ENCODE data around the gene PEAR1. TPM values are rescaled to one million over a fixed set of nuclear protein-coding genes. Genes with fewer than 3 reads are reported as not detected.

The PEAR1 gene
- total and polyA plus RNA-seq, 2 of the 8 experiments (the other 6 are each of a cell fraction or from before 2014, with no cell fraction given): 0.63 to 0.71 TPM

DNA sequence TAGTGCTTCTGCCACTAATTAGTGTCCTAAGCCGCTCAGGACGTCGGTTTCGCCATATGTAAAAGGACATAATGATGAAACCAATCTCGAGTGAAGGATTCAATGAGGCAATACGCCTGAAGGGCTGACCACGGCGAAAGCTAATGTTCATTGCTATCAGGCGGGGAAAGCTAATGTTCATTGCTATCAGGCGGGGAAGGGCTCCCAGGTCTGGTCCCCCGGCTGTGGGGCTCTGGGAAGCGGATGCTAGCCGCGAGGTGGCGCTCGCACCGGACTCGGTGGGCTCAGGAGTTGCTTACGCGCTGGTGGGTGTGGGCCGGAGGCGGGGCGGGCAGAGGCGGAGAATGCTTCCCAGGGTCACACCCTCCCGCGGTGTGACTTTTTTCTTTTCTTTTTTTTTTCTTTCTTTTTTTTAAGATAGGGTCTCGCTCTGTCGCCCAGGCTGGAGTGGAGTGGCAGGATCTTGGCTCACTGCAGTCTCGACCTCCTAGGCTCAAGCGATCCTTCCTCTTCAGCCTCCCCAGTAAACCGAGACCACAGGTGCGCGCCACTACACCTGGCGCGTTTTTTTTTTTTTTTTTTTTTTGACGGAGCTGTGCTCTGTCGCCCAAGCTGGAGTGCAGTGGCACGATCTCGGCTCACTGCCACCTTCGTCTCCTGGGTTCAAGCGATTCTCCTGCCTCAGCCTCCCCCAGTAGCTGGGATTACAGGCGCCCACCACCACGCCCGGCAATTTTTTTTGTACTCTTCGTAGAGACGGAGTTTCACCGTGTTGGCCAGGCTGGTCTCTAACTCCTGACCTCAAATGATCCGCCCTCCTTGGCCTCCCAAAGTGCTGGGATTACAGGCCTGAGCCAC, 1.1 kb upstream of the PEAR1 start:
- H4K5ac ChIP-seq (ENCODE audit: insufficient read length, low read depth, low read length): no peak overlapping the region
- no peak overlapping the region for H2AFZ ChIP-seq (ENCODE audit: low read length)
- FAIRE-seq: no peak
- H2BK5ac ChIP-seq (ENCODE audit: low read depth, low read length): no peak overlapping the region
- H2BK120ac ChIP-seq (replicated peaks; ENCODE audit: low read depth, low read length): no peak overlapping the region
- no peak overlapping the region for H2BK12ac ChIP-seq (ENCODE audit: low read depth, low read length)
- no peak overlapping the region for H3K27ac ChIP-seq (ENCODE audit: low read depth, low read length)
- no peaks in the 10 kb centered on the region for H3K9me3 ChIP-seq (ENCODE audit: insufficient read depth in 2 of 2, low read depth in 1 of 2, low read length in 1 of 2)
- H3K23ac ChIP-seq (ENCODE audit: insufficient read length): no peak overlapping the region
- ChIA-PET POLR2A (ENCODE audit: partially characterized antibody) (interaction anchor here (1.5 kb wide), 1 partner anchor 35 kb away, joined by 7 read pairs; no protein-coding TSS in a partner anchor), CTCF (ENCODE audit: partially characterized antibody) (interaction anchor here (0.5 to 31.4 kb wide), 35 partner anchors 9 to 328 kb away, joined by 3 to 719 read pairs (median 5); partner anchors contain the start of genes HAPLN2, INSRR, LRRC71 and NES)
- no peaks in the 10 kb centered on the region for H3K36me3 ChIP-seq (ENCODE audit: control insufficient read depth in 2 of 4, insufficient read depth in 4 of 4, low read length in 3 of 4)
- no peak overlapping the region for H2BK15ac ChIP-seq (ENCODE audit: low read length)
- 3% methylated on average over 42 of the region's 48 CpGs; no CpG with 5 or more reads in 1 of the 2 experiments for WGBS, 2 experiments (ENCODE audit: extremely low coverage in 1 of 2, insufficient coverage in 1 of 2, insufficient read length in 1 of 2, insufficient replicate concordance in 2 of 2, low coverage in 1 of 2, low lambda C conversion rate in 2 of 2, missing lambda C conversion rate in 1 of 2)
- no peaks in the 10 kb centered on the region for H3K79me2 ChIP-seq (ENCODE audit: control insufficient read depth in 1 of 2, insufficient read depth in 2 of 2, low read length in 2 of 2)
- no peak overlapping the region for H4K8ac ChIP-seq (ENCODE audit: extremely low read depth, insufficient read depth, low read length)
- H3K56ac ChIP-seq (replicated peaks; ENCODE audit: insufficient read length, low read depth, low read length): no peak overlapping the region
- peaks cover 0 to 16% (median 9%) of the 10 kb centered on the region in 4 experiments; a peak in 5 of 7 replicates for H3K4me1 ChIP-seq (replicated peaks in 1 of 4; ENCODE audit: control insufficient read depth in 3 of 4, insufficient read depth in 4 of 4, low read length in 3 of 4)
- H3K4me3 ChIP-seq (ENCODE audit: extremely low read depth in 1 of 4, insufficient read depth in 2 of 4, low read depth in 3 of 4, low read length in 4 of 4): peak overlapping the region in 2 of 4 experiments; percentile 14 to 55; a peak in 4 of 8 replicates
- H2AK5ac ChIP-seq (ENCODE audit: low read depth, low read length): no peak overlapping the region
- H3K9ac ChIP-seq (replicated peaks in 1 of 4; ENCODE audit: extremely low read depth in 1 of 4, low read depth in 3 of 4, low read length in 3 of 4): no peak overlapping the region
- no peak overlapping the region for H3K14ac ChIP-seq (ENCODE audit: insufficient read length)
- peaks cover 2% of the 10 kb centered on the region; the same call in 1 of the 2 replicates for H3K23me2 ChIP-seq (ENCODE audit: low read depth, low read length)
- peaks cover 8 to 54% (median 43%) of the 10 kb centered on the region in 4 experiments for H3K27me3 ChIP-seq (replicated peaks in 1 of 4; ENCODE audit: control insufficient read depth in 3 of 4, extremely low read depth in 1 of 4, insufficient read depth in 3 of 4, low read length in 3 of 4)
- H3K18ac ChIP-seq (ENCODE audit: extremely low read depth, low read length): no peak overlapping the region
- no peak overlapping the region for H3K4ac ChIP-seq (replicated peaks; ENCODE audit: insufficient read length, low read depth, low read length)
- DNase-seq (ENCODE audit: low read depth in 1 of 2, low spot score in 2 of 2): peak; percentile 62 to 97
- no peaks in the 10 kb centered on the region for H3K79me1 ChIP-seq (ENCODE audit: low read depth, low read length)
- no peaks in the 10 kb centered on the region for H4K20me1 ChIP-seq (replicated peaks in 1 of 2; ENCODE audit: control insufficient read depth in 1 of 2, insufficient read depth in 2 of 2, low read length in 2 of 2)
- H4K91ac ChIP-seq (replicated peaks; ENCODE audit: insufficient read length, low read length): no peak overlapping the region
- no peak overlapping the region for H2BK20ac ChIP-seq (ENCODE audit: low read length)
- peak overlapping the region; percentile 37 to 76 for H3K4me2 ChIP-seq (ENCODE audit: insufficient read depth in 1 of 2, low read depth in 2 of 2, low read length in 2 of 2)
- TF ChIP-seq, protein P1, sequence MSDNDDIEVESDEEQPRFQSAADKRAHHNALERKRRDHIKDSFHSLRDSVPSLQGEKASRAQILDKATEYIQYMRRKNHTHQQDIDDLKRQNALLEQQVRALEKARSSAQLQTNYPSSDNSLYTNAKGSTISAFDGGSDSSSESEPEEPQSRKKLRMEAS (IDR thresholded peaks at IDR 0.05): no peak
- no peak for TF ChIP-seq GABPA (IDR thresholded peaks at IDR 0.05; ENCODE audit: borderline replicate concordance, insufficient read depth, low read length)
- TF ChIP-seq RNF2 (IDR thresholded peaks at IDR 0.05; ENCODE audit: borderline replicate concordance, low read depth, low read length, missing control alignments, poor library complexity, severe bottlenecking): peak; percentile 14
- no peak for TF ChIP-seq SP1 (IDR thresholded peaks at IDR 0.05; ENCODE audit: low read depth, low read length)
- 0 out of 2 replicates have a peak, but pooled peaks have one; percentile 15 for TF ChIP-seq TCF12 (IDR thresholded peaks at IDR 0.05; ENCODE audit: low read depth, low read length)
- TF ChIP-seq TEAD4 (IDR thresholded peaks at IDR 0.05; ENCODE audit: low read depth, low read length): peak; percentile 69
- TF ChIP-seq, protein P2, sequence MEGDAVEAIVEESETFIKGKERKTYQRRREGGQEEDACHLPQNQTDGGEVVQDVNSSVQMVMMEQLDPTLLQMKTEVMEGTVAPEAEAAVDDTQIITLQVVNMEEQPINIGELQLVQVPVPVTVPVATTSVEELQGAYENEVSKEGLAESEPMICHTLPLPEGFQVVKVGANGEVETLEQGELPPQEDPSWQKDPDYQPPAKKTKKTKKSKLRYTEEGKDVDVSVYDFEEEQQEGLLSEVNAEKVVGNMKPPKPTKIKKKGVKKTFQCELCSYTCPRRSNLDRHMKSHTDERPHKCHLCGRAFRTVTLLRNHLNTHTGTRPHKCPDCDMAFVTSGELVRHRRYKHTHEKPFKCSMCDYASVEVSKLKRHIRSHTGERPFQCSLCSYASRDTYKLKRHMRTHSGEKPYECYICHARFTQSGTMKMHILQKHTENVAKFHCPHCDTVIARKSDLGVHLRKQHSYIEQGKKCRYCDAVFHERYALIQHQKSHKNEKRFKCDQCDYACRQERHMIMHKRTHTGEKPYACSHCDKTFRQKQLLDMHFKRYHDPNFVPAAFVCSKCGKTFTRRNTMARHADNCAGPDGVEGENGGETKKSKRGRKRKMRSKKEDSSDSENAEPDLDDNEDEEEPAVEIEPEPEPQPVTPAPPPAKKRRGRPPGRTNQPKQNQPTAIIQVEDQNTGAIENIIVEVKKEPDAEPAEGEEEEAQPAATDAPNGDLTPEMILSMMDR (IDR thresholded peaks at IDR 0.05; ENCODE audit: control extremely low read depth in 1 of 3, insufficient read depth in 1 of 3, low read depth in 1 of 3, low read length in 3 of 3): peak; percentile 84 to 93 (median 92)
